KMS-11 (cell line): ENCODE data around the gene MPPED1.
A peak's percentile ranks its signal among the peaks of the same experiment; 100 is the strongest.

Experiments
- H2AFZ ChIP-seq: fragments of 200-600 bp; sonication (generic); 2 replicates; pipeline ENCODE4 v1.6.1; 2016; ENCODE audit warnings: antibody characterized with exemption, mixed run types, low read depth
- H3K27ac ChIP-seq: fragments of 200-600 bp; sonication (generic); 2 replicates; pipeline ENCODE4 v1.6.1; 2016; ENCODE audit warnings: mild to moderate bottlenecking, mixed run types
- H3K27me3 ChIP-seq: fragments of 200-600 bp; sonication (generic); 2 replicates; pipeline ENCODE4 v1.6.1; 2017; ENCODE audit warnings: mild to moderate bottlenecking, low read depth, mixed run types, moderate library complexity; ENCODE audit not compliant: insufficient read depth
- H3K36me3 ChIP-seq: fragments of 200-600 bp; sonication (generic); 2 replicates; pipeline ENCODE4 v1.6.1; 2017; ENCODE audit warnings: mild to moderate bottlenecking, mixed run types; ENCODE audit not compliant: insufficient read depth
- H3K4me1 ChIP-seq: fragments of 200-600 bp; sonication (generic); 2 replicates; pipeline ENCODE4 v1.6.1; 2016; ENCODE audit warnings: mild to moderate bottlenecking, low read depth, mixed run types; ENCODE audit not compliant: poor library complexity, severe bottlenecking
- H3K4me2 ChIP-seq: fragments of 200-600 bp; sonication (generic); 2 replicates; pipeline ENCODE4 v1.7.0; 2016; ENCODE audit warnings: mild to moderate bottlenecking, mixed run types
- H3K4me3 ChIP-seq: fragments of 200-600 bp; sonication (generic); IDR thresholded peaks from 2 replicates; pipeline ENCODE4 v1.6.1; 2017; ENCODE audit warnings: low read depth, low read length, mixed read lengths; ENCODE audit not compliant: insufficient read depth
- H3K79me2 ChIP-seq: fragments of 200-600 bp; sonication (generic); 2 replicates; pipeline ENCODE4 v1.6.1; 2016; ENCODE audit warnings: low read depth, mixed run types; ENCODE audit not compliant: insufficient read depth
- H3K9ac ChIP-seq: fragments of 200-600 bp; sonication (generic); 2 replicates; pipeline ENCODE4 v1.6.1; 2016; ENCODE audit warnings: mild to moderate bottlenecking, mixed run types
- H4K20me1 ChIP-seq: fragments of 200-600 bp; sonication (generic); 2 replicates; pipeline ENCODE4 v1.6.1; 2016; ENCODE audit warnings: mild to moderate bottlenecking, mixed run types; ENCODE audit not compliant: insufficient read depth
- CTCF ChIP-seq: fragments of 200-600 bp; sonication (generic); conservative IDR thresholded peaks from 2 replicates; pipeline ENCODE4 v1.6.1; 2017; ENCODE audit warnings: low read depth, mild to moderate bottlenecking, antibody characterized with exemption, low read length, moderate library complexity, mixed read lengths

The MPPED1 gene

GRCh38 chr22:43385770-43386641 lies 25.8 kb upstream of the MPPED1 start:
- Histone ChIP-seq H3K4me1 (no peaks in the 10 kb centered on the region), H4K20me1 (no peaks in the 10 kb centered on the region), H3K79me2 (no peaks in the 10 kb centered on the region), H3K36me3 (no peaks in the 10 kb centered on the region), H3K9ac (no peak overlapping the region), H3K4me2 (no peak overlapping the region), H3K4me3 (no peak overlapping the region), H2AFZ (no peak overlapping the region), H3K27ac (no peak overlapping the region), H3K27me3 (peaks cover 56% of the 10 kb centered on the region)
- TF ChIP-seq CTCF = peak; percentile 84

GRCh38 chr22:43387815-43388214 lies 24.0 kb upstream of the MPPED1 start:
- Histone ChIP-seq H4K20me1 (no peaks in the 10 kb centered on the region), H2AFZ (no peak overlapping the region), H3K4me3 (no peak overlapping the region), H3K9ac (no peak overlapping the region), H3K4me2 (no peak overlapping the region), H3K27me3 (peaks cover 60% of the 10 kb centered on the region), H3K27ac (no peak overlapping the region), H3K4me1 (no peaks in the 10 kb centered on the region), H3K79me2 (no peaks in the 10 kb centered on the region), H3K36me3 (no peaks in the 10 kb centered on the region)
- no peak for TF ChIP-seq CTCF

- Histone ChIP-seq H3K36me3 (no peaks in the 10 kb centered on the region), H3K4me3 (no peak overlapping the region), H3K27ac (no peak overlapping the region), H2AFZ (no peak overlapping the region), H3K27me3 (peaks cover 56% of the 10 kb centered on the region), H3K4me2 (no peak overlapping the region), H4K20me1 (no peaks in the 10 kb centered on the region), H3K9ac (no peak overlapping the region), H3K79me2 (no peaks in the 10 kb centered on the region), H3K4me1 (no peaks in the 10 kb centered on the region)
- TF ChIP-seq CTCF = peak; percentile 93
Measured at GRCh38 chr22:43388420-43388851, 23.4 kb upstream of the MPPED1 start.

GRCh38 chr22:43389227-43389836 lies 22.5 kb upstream of the MPPED1 start:
- H3K4me3 ChIP-seq = no peak overlapping the region
- H3K9ac ChIP-seq = no peak overlapping the region
- no peaks in the 10 kb centered on the region for H4K20me1 ChIP-seq
- TF ChIP-seq CTCF = no peak
- no peaks in the 10 kb centered on the region for H3K36me3 ChIP-seq
- H3K27ac ChIP-seq = no peak overlapping the region
- H3K4me2 ChIP-seq = no peak overlapping the region
- no peaks in the 10 kb centered on the region for H3K4me1 ChIP-seq
- H3K27me3 ChIP-seq = peaks cover 48% of the 10 kb centered on the region
- H2AFZ ChIP-seq = no peak overlapping the region
- H3K79me2 ChIP-seq = no peaks in the 10 kb centered on the region
